Nephron progenitor cell (in vitro differentiated cells): ENCODE measurements around the gene NELFB.

ENCODE experiments used
- DNase-seq: peaks from one replicate; pipeline ENCODE4 v3.0.0; 2021
- H3K27ac Mint-ChIP-seq: 2 replicates; pipeline ENCODE4 v1.8.0; 2021; ENCODE audit warnings: mild to moderate bottlenecking, moderate library complexity, mixed read lengths
- H3K27me3 Mint-ChIP-seq: 2 replicates; pipeline ENCODE4 v1.8.0; 2021; ENCODE audit warnings: mild to moderate bottlenecking, low read depth, mixed read lengths; ENCODE audit not compliant: poor library complexity
- H3K36me3 Mint-ChIP-seq: 2 replicates; pipeline ENCODE4 v1.8.0; 2021; ENCODE audit warnings: low read depth, mixed read lengths
- H3K4me1 Mint-ChIP-seq: 2 replicates; pipeline ENCODE4 v1.8.0; 2021; ENCODE audit warnings: mixed read lengths
- H3K4me3 Mint-ChIP-seq: 2 replicates; pipeline ENCODE4 v1.8.0; 2021; ENCODE audit warnings: mild to moderate bottlenecking, moderate library complexity, mixed read lengths
- H3K9me3 Mint-ChIP-seq: 2 replicates; pipeline ENCODE4 v1.8.0; 2021; ENCODE audit warnings: mild to moderate bottlenecking, moderate library complexity, mixed read lengths
- CTCF ChIP-seq: fragments of 200-600 bp; sonication (generic); IDR thresholded peaks from 2 replicates; pipeline ENCODE4 v1.5.0; 2021; ENCODE audit warnings: antibody characterized with exemption

Gene NELFB

GRCh38 chr9:137214620-137215019 lies 40.5 kb upstream of the NELFB start:
- Mint-ChIP-seq H3K27me3 (no peaks in the 10 kb centered on the region), H3K27ac (no peak overlapping the region), H3K9me3 (no peaks in the 10 kb centered on the region), H3K36me3 (peaks cover 4% of the 10 kb centered on the region), H3K4me1 (peaks cover 9% of the 10 kb centered on the region), H3K4me3 (no peak overlapping the region)
- TF ChIP-seq CTCF, result no peak
- DNase-seq, result no peak

DNA sequence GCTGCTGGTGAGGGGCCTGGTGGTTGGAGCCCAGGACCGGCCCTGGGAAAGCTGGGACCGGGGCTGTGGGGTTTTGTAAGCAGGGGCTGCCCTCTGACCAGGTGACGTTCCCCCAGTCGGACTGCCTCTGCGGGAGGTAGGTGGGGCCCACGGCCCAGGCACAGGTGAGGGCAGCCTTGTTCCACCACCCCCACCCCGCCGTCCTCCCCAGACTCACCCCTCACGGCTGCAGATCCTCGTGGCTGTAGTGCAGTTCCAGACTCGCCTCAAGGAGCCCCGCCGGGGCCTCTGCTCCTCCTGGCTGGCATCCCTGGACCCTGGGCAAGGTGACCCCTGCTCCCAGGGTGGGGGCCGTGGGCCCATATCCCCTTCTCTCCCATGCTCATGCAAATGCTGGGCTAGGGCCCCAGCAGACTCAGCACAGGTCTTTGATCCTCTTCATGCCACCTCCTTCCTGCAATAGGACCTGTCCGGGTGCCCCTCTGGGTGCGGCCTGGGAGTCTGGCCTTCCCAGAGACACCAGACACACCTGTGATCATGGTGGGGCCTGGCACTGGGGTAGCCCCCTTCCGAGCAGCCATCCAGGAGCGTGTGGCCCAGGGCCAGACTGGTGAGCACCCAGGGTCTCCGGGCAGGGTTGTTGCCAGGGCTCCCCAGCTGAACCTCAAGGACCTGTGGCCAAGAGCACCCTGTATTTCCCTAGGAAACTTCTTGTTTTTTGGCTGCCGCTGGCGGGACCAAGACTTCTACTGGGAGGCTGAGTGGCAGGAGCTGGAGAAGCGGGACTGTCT lies 39.7 kb upstream of the NELFB start:
- H3K9me3 Mint-ChIP-seq, result no peaks in the 10 kb centered on the region
- TF ChIP-seq CTCF, result no peak
- H3K27me3 Mint-ChIP-seq, result no peaks in the 10 kb centered on the region

GRCh38 chr9:137216188-137216965 lies 38.8 kb upstream of the NELFB start:
- no peaks in the 10 kb centered on the region for H3K27me3 Mint-ChIP-seq
- DNase-seq, result no peak
- H3K36me3 Mint-ChIP-seq, result peaks cover 4% of the 10 kb centered on the region
- H3K9me3 Mint-ChIP-seq, result no peaks in the 10 kb centered on the region
- no peak overlapping the region for H3K27ac Mint-ChIP-seq
- H3K4me1 Mint-ChIP-seq, result peaks cover 9% of the 10 kb centered on the region
- no peak overlapping the region for H3K4me3 Mint-ChIP-seq
- TF ChIP-seq CTCF, result no peak

More for the DNA sequence above, 39.7 kb upstream of the NELFB start:
- H3K4me1 Mint-ChIP-seq, result peaks cover 9% of the 10 kb centered on the region
- no peak overlapping the region for H3K4me3 Mint-ChIP-seq
- peaks cover 4% of the 10 kb centered on the region for H3K36me3 Mint-ChIP-seq
- no peak overlapping the region for H3K27ac Mint-ChIP-seq
- DNase-seq, result no peak

- Mint-ChIP-seq H3K4me1 (peaks cover 9% of the 10 kb centered on the region), H3K27me3 (no peaks in the 10 kb centered on the region), H3K4me3 (no peak overlapping the region), H3K9me3 (no peaks in the 10 kb centered on the region), H3K36me3 (peaks cover 4% of the 10 kb centered on the region), H3K27ac (no peak overlapping the region)
- DNase-seq, result peak; percentile 70
- TF ChIP-seq CTCF, result no peak
These were observed 37.6 kb upstream of the NELFB start for GRCh38 chr9:137217276-137218211.

- Mint-ChIP-seq H3K4me3 (no peak overlapping the region), H3K36me3 (no peaks in the 10 kb centered on the region), H3K4me1 (peaks cover 9% of the 10 kb centered on the region), H3K9me3 (no peaks in the 10 kb centered on the region), H3K27me3 (peaks cover 4% of the 10 kb centered on the region), H3K27ac (no peak overlapping the region)
- DNase-seq, result no peak
- TF ChIP-seq CTCF, result no peak
These were observed 36.8 kb upstream of the NELFB start for GRCh38 chr9:137218212-137218753.
